Mammary epithelial cell (primary cell): ENCODE results near the gene DNAJC17.

Experiments used
- CTCF ChIP-seq, 2 donors: IDR thresholded peaks in 1 of 2; conservative IDR thresholded peaks in 1 of 2; 2 replicates each; pipeline ENCODE4 v1.5.1; 2011 to 2012; ENCODE audit warnings: inconsistent platforms in 2 of 2, low read length in 2 of 2, mild to moderate bottlenecking in 2 of 2, control low read depth in 1 of 2, low read depth in 1 of 2; ENCODE audit not compliant: insufficient read depth in 1 of 2; ENCODE audit errors: extremely low read depth in 1 of 2
- EZH2 ChIP-seq: IDR thresholded peaks from 2 replicates; pipeline ENCODE4 v1.6.1; 2012; ENCODE audit warnings: low read length, inconsistent platforms, borderline replicate concordance

- TF ChIP-seq CTCF (conservative IDR thresholded peaks at IDR 0.05 in 1 of 2, IDR thresholded peaks at IDR 0.05 in 1 of 2; ENCODE audit: extremely low read depth in 1 of 2, insufficient read depth in 1 of 2, low read depth in 1 of 2, low read length in 2 of 2) (no peak), EZH2 (no peak)
Measured at GRCh38 chr15:40746916-40747418, 60.3 kb downstream of the DNAJC17 start.
